ENCODE data around the gene FTCDNL1.

The FTCDNL1 gene

DNA sequence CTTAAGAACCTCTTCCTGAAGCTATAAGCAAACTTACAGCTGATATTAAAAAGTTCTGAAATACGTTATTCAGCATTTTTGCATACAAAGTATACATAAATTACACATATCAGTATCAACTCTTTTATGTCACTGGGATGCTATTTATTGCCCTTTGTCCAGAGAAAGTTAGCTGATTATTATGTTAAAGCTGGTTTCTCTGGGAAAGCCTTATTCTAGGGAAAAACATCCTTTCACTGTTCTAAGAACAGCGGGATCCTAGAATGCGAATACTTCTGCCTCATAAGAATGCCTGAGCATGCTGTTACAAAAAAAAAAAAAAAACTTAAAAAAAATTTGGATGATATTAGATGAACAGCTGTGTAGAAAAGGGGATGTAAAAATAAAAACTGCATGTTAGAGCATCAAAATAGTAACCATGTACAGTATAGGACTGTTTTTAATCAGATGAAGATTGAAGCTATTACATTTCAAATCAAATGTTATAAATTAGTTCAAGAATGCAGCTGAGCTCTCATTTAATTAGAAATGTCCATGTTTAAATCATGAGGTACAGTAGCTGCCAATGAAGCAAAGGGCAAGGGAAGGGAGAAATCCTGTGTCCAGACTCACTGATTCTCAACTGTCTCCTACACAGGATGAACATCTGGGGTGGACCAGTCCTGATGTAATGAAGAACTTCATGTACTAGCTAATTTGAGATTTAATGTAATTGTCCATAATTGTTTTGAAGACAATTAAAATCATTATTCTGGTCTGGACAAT, 8.2 kb downstream of the FTCDNL1 start:
- no peak for DNase-seq

DNA sequence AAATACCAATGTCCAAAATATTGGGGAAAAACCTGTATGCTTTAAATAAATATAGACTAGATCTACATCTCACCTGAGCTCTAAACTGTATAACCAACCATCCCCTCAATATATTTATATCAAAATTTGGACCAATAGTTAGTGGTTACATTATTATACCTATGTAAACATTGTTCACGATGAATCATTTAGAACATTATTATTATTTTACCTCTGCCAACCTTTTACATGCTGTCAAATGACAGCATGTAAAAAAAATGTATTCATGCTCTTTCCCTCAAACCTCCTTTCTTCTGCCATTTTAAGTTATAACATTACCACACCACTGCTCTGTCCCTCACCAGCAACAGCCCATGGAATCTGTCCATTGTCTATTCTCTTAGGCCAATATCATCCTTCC, 9.6 kb downstream of the FTCDNL1 start:
- DNase-seq, result no peak

DNA sequence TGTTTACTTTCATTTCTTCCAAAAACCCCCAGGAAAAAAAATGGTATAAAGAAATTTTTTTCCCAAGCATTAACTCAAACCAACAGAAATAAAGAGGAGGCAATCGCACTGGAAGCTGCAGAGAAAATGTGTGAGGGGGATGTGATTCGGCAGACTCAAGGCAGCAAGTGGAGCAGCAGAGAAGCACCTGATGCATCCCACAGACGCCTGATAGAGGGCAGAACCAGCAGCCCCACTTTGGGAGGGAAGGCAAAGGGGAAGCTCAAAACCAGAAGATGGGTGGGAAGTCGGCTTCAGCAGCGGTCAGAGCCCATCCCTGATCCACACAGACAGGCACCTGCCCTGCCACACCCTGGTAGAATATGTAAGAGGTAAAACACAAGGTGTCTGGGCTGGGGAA, 12.6 kb downstream of the FTCDNL1 start:
- no peak for DNase-seq

DNA sequence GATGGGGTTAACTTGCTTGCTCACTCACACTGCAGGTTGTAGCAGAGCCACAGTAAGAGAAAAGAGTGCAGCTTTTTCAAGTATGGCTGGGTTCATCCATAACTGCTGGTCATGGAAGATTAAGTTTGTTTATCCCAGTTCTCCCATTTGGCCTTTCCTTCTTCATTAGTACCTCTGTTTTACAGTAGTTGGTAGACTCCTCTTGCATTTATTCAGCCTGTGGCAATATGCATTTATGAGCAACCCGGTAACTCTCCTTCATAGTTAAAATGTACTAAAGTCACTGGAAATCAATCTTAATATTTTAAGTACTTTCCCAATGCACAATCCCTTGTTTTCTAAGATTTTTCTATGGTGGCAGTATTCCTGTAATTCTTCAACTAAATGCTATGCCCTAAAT, 14.0 kb downstream of the FTCDNL1 start:
- no peak for DNase-seq

DNA sequence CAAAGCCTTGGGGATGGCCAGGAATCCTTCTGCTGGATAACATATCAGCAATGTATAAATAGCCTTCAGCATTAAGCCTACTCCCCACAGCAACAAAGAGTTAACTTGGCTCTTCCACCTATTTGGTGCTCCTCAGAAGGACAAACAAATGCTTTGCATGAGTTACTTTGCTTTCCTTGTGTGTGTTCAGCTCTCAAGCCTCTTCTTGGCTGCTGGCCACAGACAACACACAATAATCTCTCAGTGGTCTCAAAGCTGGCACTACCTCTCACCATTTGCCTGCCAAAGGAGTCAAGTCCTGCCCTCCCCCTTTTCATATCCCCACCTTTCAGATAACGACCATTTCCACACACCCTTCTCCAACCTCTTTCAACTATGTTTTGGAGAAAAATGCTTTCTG, 17.5 kb downstream of the FTCDNL1 start:
- peak in 43 of 58 donors; percentile 5 to 84 (median 37) for DNase-seq

DNA sequence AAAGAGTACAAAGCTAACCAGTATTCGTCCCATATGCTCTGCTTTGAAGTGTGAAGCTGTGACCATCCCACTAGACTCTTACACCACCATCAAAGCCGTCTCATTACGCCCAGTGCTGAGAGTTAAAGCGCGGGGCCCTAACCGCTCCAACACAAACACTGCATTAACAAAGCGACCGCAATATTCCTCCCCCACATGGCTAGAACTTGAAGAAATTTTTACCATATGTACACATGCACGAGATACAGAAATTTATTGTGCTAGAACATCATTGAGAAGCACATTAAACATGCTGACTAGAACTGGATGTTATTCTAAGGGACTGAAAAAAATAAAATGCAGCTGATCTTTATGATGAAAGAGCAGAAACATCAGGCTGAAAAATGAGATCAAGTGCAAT, 20.5 kb downstream of the FTCDNL1 start:
- DNase-seq, result peak in 16 of 58 donors; percentile 1 to 55 (median 12)

DNA sequence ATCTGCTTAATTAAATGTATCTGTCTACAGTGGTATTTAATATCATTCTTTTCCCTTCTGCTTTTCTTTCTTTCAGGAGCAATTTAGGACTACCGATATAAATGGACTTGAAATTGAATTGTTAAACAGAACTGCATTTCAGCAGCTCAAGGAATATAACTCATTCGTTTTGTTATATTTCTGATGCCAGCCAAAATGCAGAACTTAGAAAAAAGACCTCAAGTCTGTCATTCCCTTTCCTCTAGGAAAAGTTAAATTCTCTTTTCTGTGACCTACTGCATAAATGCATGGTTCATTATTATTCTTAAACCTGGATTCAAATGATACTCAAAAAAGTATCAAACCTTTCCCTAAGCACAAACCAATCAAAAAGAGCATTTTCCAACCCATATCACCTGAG, 21.4 kb downstream of the FTCDNL1 start:
- no peak for DNase-seq

DNA sequence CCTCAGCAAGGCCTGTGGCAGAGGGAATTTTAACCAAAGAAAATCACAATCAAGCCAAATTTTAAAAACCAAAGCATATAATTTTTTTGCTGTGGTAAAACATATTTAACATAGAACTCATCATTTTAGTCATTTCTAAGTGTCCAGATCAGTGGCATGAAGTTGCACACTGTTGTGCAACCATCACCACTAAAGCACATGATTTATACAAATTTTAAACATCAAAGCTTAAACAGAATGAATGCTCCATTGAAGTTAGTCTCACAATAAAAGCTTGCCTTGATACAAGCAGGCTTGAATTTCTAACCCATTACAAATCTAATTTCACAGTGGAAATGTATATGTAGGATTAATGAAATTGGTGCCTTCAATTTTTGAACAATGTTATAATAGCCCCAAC, 31.2 kb downstream of the FTCDNL1 start:
- DNase-seq, result no peak

DNA sequence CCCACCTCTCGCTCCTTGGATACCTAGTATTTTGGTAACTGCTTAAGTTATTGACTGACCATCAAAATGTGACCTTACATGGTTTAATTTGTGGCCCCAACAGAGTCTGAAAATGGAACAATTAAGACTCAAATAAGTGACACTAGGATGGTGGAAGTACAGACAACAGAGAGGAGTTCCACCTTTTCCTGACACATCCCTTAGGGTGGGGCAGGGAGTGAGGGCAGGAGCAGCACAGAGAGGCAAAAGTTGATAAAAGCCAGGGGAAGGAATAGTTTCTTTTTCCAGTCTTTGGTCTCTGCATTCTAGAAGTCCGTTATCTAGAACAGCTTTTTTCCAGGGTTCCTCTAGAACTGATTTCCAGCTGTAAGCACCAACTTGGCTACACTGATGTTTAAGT, 32.2 kb downstream of the FTCDNL1 start:
- DNase-seq, result no peak

DNA sequence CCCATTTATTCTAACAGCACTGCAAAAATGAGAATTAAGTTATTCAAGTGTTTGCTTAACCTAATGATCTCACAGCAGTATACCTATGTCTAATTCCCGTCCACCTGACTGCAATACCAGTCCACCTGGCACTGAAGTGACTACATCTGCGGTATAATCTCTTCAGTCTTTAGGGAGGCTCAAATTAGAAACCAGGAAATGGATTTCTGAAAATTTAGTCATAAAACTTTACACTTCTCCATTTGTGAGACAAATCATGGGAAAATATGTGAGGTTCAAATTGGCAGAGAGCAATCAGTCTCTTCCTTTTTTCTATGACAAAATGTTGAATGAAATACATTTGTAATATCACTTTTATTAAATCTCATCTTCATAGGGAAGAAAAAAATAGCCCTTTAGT, 33.0 kb downstream of the FTCDNL1 start:
- DNase-seq, result no peak

DNA sequence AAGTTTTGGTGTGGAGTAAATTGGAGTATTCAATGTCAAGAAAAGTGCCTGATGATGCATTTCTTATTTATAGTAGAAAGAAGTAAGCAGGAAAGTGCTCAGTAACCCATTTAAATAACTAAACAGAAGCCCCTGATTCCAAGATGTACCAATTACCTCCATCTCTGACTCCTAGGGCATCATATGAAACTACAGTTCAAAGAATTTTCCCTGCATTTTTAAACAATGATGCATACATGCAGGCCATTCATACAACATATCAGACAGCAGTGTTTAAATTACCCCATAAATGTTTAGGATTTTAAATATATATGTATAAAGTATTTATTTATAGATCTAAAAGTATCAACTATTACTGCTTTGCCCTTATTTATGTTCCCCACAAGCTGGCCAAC, 36.2 kb downstream of the FTCDNL1 start:
- no peak for DNase-seq

DNA sequence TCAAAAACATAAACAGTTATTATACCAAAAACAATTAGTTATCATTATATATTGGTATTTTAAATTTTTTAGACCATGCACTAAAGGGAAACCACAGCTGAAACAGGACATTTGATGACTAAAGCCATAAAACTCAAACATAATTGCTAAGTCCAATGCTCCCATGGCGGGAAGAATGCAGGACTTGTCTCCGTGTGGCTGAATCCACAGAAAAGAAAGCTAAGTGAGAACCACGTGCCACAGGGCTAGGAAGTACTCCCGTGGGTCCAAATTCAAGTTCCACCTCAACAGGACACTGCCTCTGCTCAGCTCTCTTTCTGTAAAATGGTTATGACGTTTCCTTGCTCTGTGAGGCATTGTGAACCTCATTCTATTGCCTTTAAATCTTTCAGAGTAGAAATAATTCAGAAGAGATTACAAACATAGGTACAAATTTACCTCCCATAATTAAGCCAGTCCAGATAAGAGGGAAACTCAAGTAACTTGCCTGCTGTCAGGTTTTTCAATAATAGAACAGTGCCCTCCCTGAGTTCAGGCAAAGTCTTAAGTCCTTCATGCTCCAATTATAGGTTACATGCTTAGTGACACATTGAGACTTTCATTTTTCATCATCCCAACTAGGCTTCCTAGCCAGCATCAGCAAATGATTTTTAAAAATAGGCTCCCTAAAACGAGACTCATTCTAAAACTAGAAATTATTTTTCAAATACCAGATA, 36.7 kb downstream of the FTCDNL1 start:
- no peak for DNase-seq

DNA sequence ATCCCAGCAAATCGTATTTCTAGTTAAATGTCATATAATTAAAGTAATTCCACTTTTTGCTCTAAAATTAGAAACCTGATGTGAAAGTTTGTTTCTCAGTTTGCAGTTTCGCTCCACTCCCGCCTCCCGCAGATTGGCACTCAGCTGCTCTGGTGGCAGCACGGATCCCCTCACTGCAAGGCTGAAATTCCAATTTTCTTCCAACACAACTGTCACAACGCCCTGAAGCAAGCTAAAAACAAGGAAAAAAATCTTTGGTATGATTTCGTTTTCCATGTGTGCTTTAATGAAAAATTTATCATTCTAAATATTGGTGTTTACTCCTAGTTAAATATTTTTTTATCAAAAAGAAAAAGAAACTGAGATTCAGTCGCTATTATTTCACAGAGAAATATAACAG, 38.5 kb downstream of the FTCDNL1 start:
- no peak for DNase-seq

DNA sequence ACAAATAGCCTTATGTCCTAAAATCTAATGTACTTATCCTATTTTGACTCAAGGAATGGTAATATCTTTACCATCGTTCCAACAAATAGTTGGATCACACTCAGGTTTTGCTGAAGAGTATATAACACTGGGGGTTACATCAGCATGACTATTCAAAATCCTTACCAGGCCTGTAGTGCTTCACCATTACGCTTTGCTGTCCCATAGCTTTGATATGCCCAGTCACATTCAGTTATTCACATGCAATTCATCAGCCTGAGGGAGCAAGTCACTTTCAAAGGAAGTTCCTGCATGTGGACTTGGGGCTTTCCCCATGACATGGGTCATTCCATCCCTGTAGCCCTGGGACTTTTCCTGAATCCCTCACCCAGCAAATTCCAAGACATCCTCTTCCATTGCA, 39.6 kb downstream of the FTCDNL1 start:
- no peak for DNase-seq

DNA sequence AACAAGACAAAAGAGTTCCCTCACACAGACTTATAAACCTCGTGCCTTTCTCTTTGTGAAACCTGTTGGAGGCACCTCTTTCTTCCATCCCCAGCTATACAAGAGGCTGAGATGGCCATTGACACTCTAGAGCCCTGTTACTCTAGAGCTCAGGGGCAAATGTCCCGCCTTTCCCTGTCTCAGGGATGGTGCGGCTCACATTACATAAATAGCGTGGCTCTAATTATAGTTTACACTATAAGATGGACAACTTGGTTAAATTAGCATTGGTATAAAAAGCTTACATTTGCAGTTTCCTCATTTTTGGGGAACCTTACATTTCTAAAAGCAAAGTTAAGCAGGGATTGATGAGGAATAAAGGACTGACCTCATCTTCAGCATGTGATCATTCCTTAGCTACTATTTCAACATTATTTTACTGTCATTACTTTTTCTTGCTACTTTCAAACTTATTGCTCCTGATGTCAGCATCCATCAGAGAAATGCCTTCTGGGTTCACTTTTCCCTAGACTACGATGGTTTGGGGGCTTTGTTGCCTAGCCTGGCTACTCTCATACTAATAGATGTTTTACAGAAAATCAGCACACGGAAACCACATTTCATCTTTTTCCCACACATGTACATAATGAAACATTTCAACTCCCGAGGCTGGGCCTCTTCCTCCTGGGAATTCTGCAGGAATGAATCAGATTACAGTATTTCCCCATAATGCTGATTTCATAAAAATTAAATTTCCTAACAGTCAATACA, 40.4 kb downstream of the FTCDNL1 start:
- no peak for DNase-seq

DNA sequence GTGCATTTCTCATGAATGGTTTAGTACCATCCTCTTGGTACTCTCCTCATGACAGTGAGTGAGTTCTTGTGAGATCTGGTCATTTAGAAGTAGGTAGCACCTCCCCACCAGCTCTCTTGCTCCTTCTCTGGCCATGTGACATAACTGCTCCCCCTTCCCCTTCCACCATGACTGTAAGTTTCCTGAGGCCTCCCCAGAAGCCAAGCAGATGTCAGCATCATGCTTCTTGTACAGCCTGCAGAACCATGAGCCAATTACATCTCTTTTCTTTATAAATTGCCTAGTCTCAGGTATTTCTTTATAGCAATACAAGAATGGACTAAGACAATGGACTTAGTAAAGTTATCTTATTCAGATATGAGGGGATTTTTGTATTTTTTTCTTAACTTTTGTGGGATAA, 43.0 kb downstream of the FTCDNL1 start:
- no peak for DNase-seq

DNA sequence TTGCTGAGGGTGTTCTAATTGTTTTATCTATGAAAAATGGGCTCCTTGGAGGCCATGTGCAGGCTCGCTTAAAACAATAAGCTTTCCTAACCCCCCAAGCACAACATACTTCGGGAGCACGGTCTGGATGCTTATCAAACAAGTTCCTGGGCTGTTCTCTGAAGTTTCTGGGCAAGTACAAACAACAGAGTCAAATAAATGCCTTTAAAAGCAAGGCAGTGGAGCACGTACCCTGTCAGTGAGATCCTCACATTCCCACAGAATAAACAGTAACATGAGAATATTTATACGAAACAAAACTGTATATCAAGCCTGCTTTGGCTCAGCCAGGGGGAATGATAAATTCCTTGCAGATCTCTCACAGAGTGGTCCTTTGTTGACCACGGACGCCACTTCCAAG, 44.8 kb downstream of the FTCDNL1 start:
- DNase-seq, result no peak

DNA sequence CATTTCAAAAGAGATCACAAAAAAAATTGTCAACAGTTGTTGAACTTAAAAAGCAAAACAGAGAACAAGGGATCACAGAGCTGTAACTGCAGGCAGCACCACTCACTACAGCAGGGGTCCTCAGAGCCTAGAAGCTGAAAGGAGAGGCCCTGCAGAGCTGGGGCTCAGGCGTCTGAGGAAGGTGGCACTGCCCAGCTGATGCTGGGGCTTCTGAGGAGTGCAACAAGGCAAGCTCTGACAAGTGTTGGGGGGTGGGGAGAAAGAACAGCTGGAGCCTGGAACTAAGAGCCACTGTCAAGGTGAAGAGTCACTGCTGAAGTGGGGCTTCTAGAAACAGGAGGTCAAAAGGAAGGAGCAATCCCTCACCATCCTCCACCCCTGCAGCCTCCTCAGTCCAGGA, 46.2 kb downstream of the FTCDNL1 start:
- peak in 8 of 58 donors; percentile 2 to 17 (median 8) for DNase-seq

DNA sequence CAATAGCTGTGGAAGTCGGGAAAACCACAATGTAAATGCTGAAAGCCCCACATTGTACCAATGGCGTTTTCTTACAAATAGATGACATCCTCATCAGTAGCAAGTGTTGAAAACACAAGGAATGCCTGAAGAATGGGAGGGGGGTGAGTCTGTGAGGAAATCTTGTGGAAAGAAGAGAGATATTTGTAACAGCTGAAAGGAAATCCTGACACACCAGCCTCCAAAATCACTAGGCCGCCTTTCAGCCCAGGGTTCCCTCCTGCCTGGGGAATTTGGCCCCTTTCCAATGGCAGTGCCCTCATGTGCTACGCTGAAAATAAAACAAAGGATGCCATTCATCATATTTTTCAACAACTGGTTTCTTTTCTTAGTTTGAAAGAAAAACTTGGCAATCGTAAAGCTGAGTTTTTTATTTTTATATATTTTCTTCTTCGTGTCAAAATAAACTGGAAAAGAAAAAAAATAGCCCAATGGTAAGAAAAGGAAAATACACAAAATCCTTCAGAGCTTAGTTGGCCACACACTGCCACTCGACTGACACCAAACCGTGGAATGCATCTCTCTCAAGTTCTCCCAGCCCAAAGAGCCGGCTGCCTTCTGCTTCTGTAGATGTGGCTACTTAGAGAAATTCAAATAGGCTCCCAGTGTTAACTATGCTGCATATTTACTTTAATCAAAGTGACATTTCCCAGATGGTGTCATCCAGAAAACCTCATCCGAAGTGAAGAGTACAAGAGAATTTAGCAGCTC, 52.0 kb downstream of the FTCDNL1 start:
- DNase-seq, result peak in 46 of 58 donors; percentile 5 to 80 (median 36)

DNA sequence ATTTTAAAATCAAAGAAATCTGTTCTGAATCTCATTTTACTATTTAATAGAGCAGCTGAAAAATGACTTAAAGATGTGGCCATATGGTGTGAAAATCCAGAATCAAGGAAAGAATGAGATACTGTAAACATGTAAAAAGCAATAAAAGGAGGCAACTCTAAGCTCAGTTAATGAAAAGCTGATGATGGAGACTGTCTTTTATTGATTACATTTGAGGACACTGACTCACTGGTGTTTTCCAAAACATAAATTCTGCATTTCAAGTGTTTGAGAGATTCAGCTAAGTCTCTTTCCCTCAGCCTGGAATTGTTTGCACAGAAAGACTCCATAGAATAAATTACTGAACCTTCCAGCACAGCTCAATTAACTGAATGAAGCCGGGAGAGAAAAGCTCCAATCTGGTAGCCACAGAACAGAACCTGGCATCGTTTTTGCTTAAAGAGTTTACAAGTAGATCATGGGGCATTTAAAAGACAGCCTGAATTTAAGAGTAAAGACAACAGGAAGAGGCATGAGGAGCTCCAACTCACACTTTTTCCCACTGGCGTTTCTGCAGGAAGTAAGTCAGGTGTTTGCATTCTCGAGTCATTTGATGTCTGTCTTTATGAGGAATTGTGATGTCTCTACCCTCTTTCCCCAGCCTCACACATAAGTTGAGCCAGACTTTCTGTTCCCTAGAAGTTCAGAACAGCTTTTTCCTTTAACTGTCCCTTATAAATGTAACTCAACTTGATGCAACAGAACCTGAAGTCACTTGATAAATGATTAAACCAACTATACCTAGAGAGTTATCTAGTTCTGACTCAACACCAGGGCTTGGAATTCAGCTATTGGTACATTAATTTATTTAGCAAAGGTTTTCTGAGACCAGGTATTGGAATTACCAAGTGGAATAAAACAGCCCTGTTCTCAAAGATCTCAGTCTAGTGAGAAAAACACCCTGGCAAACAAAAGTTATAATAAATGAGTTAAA, 53.3 kb downstream of the FTCDNL1 start:
- peak in 3 of 58 donors; percentile 7 to 31 (median 7) for DNase-seq
